NAMALWA (cell line): Measurements from ENCODE around the gene ERG.

Experiments used
- DNase-seq: peaks from one replicate; pipeline ENCODE4 v3.0.0-alpha.2; 2015; ENCODE audit warnings: low spot score

The ERG gene

GRCh38 chr21:38474124-38474523, 24.2 kb downstream of the ERG start:
- DNase-seq = no peak

- DNase-seq = no peak
Observed at GRCh38 chr21:38472412-38473108, 25.7 kb downstream of the ERG start.

GRCh38 chr21:38471766-38472165, 26.5 kb downstream of the ERG start:
- DNase-seq = no peak

DNA sequence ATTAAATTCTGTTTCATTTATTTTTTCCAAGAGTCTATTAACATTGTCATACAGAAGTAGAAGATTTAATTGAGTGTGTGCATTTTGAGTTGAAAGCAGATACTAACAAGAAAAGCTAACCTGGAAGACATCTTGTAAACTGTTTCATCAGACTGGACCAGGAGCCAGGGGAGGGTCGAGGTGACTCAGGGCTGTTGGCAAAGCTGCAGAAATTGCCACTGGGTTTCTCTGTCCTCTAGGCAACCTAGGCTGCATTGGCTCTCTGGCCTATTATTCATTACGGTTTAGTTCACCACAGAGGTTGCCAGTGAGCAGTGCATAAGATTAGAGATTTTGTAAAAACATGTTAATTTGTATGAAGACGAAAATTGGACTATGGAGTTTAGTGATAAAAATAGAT, 27.5 kb downstream of the ERG start:
- DNase-seq = no peak

GRCh38 chr21:38469642-38470041, 28.6 kb downstream of the ERG start:
- no peak for DNase-seq

- DNase-seq = no peak
Observed at GRCh38 chr21:38468989-38469388, 29.3 kb downstream of the ERG start.

DNA sequence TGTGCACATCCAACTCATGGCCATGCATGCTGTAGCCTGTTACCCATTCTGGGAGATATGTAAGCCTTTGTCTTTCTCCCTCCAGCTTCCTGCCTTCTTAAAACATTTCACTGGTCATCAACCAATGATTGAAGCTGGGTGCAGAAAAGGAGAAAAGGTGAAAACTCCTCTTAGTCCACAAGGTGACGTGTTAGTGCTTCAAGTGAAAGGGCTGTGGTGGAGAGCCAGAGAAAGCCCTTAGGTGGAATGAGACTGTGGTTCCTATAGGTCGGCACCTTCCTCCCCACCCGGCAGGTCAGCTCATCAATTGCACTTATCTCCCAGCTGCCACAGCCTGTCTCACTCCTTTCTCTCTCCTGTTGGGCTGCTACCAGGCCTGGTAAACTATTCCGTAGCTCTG, 30.4 kb downstream of the ERG start:
- no peak for DNase-seq

DNA sequence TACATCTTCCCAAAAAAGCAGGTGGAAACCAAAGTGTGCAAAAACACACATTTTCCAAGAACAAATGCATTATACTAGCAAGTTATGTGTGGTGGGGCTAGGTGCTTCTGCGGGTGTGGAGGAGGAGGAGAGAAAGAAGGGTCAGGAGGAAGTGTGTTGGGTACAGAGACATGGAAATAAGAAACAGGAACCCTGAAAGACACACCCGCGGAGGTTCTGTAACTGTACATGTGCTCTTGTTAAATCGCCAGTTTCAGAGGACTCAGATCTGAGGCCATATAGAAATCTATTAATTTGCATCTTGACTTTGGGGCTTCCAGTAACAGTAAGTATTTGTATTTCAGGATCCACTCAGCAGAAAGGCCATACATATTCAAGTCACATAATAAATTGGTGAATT, 30.9 kb downstream of the ERG start:
- no peak for DNase-seq

DNA sequence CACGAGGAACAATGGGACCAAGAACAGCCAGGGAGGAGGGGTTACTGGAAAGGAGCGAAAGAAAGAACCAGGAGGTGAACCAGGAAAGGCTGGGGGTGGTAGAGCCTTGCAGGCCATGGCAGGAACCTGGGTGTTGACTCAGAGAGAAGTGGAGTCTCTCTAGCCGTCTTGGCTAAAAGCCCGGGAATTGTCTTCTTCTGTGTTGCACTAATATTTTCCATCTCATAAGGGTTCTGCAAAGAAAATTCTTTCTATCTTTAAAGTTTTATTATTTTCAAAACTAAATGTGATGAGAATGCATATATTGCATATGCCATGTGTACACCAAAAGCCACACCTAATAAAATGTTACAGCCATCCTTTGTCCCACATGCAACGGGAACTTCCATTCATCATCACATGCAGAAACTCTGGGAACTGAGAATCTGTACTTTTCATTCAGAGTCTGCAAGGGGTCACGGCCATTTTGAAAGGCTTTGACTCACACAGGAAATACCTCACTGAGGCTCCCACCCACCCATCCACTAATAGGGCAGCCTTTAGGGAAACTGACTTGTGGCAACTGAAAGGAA, 38.0 kb downstream of the ERG start:
- no peak for DNase-seq

- DNase-seq = no peak
Observed at GRCh38 chr21:38459490-38459889, 38.8 kb downstream of the ERG start.

DNA sequence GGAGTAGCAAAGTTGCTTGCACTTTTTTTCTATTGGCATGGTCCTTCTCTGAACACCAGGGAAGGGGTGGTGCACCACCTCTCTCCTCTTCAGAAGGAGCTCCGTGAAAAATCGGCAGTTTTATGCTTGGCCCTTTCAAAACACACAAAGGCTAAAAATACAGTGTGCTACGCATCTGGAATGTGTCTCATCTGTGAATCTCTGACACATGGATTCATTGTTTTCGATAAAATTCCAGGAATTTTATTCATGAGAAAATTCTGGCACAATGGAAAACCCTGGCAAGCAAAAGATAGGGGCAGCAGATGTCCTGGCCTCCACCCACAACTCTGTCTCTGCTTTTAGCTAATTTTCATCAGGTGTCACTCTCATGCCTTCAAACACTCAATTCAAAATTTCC, 42.9 kb downstream of the ERG start:
- no peak for DNase-seq

GRCh38 chr21:38454702-38455101, 43.6 kb downstream of the ERG start:
- DNase-seq = no peak

DNA sequence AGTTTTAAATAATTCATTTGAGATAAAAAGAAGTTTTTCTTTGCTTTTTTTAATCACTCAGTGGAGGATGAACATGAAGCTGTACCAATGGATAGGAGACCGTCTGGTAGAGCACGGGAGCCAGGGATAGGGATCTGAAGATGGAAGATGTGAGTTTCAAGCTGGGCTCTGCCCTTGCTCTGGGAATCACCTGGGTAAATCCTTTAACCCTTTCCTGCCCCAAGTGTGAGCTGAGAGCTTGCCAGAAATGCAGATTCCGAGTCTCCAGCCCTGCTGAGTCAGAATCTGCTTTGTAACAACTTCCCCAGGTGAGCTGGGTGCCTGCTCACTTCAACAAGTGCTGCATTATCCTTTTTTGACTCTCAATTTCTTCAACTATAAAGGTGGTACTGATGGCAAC, 44.1 kb downstream of the ERG start:
- no peak for DNase-seq

DNA sequence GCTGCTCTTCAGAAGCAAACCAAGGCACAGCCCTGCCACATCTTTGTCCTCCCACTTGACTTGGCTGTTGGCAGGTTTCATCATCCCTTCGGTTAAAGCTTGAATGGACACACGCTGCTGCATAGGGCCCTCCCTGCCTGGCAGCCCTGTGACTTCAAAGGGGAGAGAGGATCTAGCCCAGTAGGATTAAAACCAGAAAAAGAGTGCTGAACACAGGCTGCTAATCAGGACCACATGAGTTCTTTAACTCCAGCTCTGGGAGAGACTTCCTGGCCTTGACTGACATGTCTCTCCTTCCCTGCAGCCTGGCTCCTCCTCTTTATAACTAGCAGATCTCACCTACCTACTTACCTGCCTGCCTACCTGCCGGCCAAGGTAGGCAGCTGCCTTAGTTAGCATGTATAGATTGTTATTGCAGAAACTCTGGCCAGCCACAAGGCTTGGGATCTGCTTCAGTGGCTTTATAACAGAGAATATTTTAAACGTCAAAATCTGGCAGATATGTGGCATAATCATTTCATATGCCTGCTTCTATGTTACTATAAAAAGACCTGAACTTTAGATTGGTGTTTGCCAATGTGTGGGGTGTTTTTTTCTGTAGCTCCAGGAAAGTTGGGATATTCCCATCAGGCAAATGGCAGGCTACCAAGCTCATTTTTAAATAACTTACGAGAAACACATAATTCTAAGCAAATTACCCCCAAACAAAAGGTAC, 49.4 kb downstream of the ERG start:
- no peak for DNase-seq

DNA sequence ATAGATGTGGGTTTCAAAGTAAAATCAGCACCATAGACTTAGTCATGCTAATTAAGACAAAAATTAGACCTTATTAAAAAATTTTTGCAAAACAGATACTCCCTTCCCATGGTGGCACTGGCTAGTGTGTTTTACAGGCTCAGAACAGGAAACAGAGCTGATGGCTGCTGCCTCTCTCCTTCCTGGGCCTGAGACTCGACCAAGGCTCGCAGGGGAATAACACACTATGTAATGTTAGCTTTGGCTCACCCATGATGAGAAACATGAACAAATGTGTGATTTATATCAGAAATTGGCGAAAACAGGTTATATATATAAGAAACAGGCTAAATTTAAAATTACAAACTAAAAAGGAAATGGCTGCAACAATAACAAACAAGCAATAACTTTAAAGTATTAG, 50.7 kb downstream of the ERG start:
- DNase-seq = no peak

- DNase-seq = no peak
Observed at GRCh38 chr21:38444691-38445090, 53.6 kb downstream of the ERG start.

DNA sequence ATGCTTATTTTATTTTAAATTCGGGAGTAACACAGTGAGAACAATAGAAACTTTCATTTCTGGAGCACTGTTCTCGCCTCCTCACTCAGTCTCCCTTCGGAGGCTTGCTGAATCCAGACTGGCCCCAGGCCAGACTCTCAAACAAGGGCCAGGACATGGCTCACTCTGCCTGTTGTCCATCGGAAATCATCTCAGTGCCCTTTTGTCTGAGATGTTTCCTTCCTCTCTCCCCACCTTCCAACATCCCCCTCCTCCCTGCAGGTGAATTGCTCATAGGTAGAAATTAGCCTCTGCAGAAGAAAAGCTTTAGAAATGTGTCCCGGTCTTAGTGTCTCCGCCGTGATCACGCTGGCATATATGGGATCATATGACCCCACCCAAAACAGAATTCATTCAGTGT, 55.2 kb downstream of the ERG start:
- DNase-seq = no peak

- no peak for DNase-seq
Observed at GRCh38 chr21:38441153-38441552, 57.1 kb downstream of the ERG start.

GRCh38 chr21:38440746-38441145, 57.5 kb downstream of the ERG start:
- no peak for DNase-seq

GRCh38 chr21:38439957-38440356, 58.3 kb downstream of the ERG start:
- no peak for DNase-seq

DNA sequence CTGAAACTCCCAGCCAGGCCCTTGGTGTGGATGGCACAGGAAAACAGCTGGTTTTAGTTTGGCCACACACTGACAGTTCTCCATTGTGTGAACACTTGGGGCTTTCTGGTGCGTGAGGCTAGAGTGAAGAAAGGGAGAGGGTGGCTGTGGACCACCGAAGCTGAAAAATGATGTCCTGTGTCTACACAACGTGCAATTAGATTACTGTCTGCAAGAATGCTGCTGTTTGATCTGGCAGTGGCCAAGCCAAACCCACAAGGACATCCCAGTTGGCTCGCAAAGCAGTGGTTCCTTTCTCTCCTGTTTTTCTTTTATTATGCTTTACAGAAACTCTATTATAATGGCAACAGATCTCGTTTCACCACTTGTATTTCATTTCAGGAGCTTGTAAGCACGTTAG, 58.9 kb downstream of the ERG start:
- no peak for DNase-seq

DNA sequence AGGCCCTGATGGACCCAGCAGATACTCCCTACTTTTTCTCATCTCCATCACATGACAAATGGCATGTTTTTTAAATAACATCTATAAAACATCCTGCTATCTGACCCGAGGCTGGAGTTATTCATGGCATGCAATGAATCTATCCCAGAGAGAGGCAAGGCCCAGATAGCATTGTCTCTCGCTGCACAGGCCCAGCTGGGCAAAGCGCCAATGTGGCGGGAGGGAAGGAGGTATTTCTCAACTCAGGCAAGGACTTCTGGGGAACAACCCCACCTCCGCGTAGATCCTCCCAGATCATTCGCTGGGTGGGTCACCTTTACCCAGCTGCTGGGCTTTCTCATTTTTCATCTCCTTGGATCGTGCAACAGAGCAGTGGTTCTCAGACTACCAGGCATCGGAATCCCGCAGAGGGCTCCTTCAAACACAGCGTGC, 59.8 kb downstream of the ERG start:
- no peak for DNase-seq

DNA sequence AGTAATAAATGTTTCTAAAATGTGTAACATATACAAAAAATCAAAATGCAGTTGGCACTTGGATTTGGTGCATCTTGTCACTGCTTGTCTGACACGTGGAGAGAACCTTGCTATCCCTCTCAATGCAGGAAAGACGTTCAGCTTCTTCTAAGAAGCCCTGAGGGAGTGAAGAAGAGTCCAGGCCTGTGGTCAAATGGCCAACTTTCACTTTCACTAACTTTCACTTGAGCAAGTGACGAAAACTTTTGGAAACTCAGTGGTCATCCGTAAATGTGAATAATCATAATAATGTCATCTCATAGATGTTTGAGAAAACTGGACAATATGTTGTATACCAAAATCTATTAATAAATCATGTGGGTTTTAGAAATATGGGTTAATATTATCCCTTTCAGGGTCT, 61.9 kb downstream of the ERG start:
- DNase-seq = no peak
